Thymus (tissue), 11 donors: Measurements from ENCODE around the gene ESPL1. TPM values are rescaled to one million over a fixed set of nuclear protein-coding genes. Genes with fewer than 3 reads are reported as not detected.

Experiments used
- DNase-seq, 9 donors: peaks; one replicate each; pipeline ENCODE4 v3.0.0-alpha.2; 2013; ENCODE audit warnings: low spot score in 9 of 9, low read depth in 6 of 9, missing footprints in 1 of 9
- H3K27ac ChIP-seq, 2 donors: one replicate each; pipeline ENCODE4 v1.5.1; 2013; ENCODE audit warnings: control low read depth in 1 of 2, low read depth in 1 of 2, low read length in 1 of 2, mild to moderate bottlenecking in 1 of 2, moderate library complexity in 1 of 2
- H3K27me3 ChIP-seq, 2 donors: one replicate each; pipeline ENCODE4 v1.5.1; 2013; ENCODE audit warnings: low read length in 1 of 2; ENCODE audit not compliant: control insufficient read depth in 2 of 2, insufficient read depth in 1 of 2
- H3K36me3 ChIP-seq, 2 donors: one replicate each; pipeline ENCODE4 v1.5.1; 2013; ENCODE audit warnings: low read length in 1 of 2, mild to moderate bottlenecking in 1 of 2, moderate library complexity in 1 of 2; ENCODE audit not compliant: control insufficient read depth in 2 of 2, insufficient read depth in 2 of 2
- H3K4me1 ChIP-seq, 2 donors: one replicate each; pipeline ENCODE4 v1.5.1; 2013; ENCODE audit warnings: low read length in 2 of 2; ENCODE audit not compliant: control insufficient read depth in 2 of 2, insufficient read depth in 2 of 2
- H3K4me3 ChIP-seq, 2 donors: one replicate each; pipeline ENCODE4 v1.5.1; 2013; ENCODE audit warnings: low read length in 2 of 2, control low read depth in 1 of 2, mild to moderate bottlenecking in 1 of 2
- H3K9me3 ChIP-seq, 2 donors: one replicate each; pipeline ENCODE4 v1.5.1; 2013; ENCODE audit warnings: low read length in 1 of 2, mild to moderate bottlenecking in 1 of 2; ENCODE audit not compliant: control insufficient read depth in 2 of 2, insufficient read depth in 1 of 2
- WGBS: extraction: QIAGEN DNeasy Blood & Tissue Kit; methylation state at CpG from one replicate; pipeline ENCODE4 v1.1.7; 2013; 5-methylcytosine and 5-hydroxymethylcytosine counted together
- polyA plus RNA-seq: library from polyadenylated mRNA; stranded (reverse); fragments of 200-250 nt; gene quantifications from one replicate; pipeline ENCODE4 v1.2.3, GENCODE V29; 2013
- total RNA-seq: library from RNA; stranded (reverse); fragments of 120-200 nt; gene quantifications from one replicate; pipeline ENCODE4 v1.2.4, GENCODE V29; 2013
- donor health status: healthy.

ESPL1 gene
- total and polyA plus RNA-seq, 2 donors = 1.7 to 8.9 TPM

- H3K4me1 ChIP-seq = peaks cover 14 to 73% of the 10 kb centered on the region in 2 donors
- no peak overlapping the region for H3K4me3 ChIP-seq
- H3K27ac ChIP-seq = peak overlapping the region; percentile 53 to 62
- no peaks in the 10 kb centered on the region for H3K36me3 ChIP-seq
- no peaks in the 10 kb centered on the region for H3K9me3 ChIP-seq
- peaks cover 13 to 41% of the 10 kb centered on the region in 2 donors for H3K27me3 ChIP-seq
- peak in 1 of 9 donors; percentile 11 for DNase-seq
- 75% methylated on average over 4 of the region's 4 CpGs for WGBS
These were observed 45.3 kb upstream of the ESPL1 start for GRCh38 chr12:53222806-53223261.

DNA sequence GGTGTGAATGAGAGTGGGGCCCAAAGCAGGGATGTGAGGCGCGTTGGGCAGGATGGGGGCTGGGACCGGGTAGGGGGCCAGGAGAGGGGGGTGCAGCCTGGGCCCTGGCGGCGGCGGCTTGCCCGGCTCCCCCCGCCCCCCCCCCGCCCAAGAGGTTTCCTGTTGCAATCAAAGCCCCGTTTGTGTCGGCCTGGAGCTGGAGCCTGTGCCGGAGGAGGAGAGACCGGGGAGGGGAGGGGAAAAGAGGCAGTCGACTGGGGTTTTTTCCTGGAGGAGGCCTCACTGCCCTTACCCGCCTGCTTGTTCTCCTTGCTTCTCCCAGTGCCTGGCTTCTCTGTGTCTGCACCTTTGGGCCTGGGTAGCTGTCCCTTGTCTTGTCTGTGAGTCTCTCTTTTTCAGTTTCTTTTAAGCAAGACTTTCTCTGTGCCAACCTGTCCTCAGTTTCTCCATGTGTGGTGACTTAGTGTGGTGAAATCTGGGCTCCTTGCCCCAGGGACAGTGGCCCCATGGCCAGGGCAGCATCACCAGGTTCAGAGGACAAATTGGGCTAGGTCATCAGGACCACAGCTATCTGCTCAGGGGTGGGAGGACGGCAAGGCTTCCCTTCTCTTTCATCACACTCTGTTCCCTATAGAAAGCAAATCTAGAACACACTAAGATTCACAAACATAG, 44.6 kb upstream of the ESPL1 start:
- Histone ChIP-seq H3K4me3 (no peak overlapping the region), H3K4me1 (peaks cover 14 to 69% of the 10 kb centered on the region in 2 donors), H3K36me3 (no peaks in the 10 kb centered on the region), H3K27ac (peak overlapping the region; percentile 62 to 79), H3K27me3 (peaks cover 12 to 35% of the 10 kb centered on the region in 2 donors), H3K9me3 (no peaks in the 10 kb centered on the region)
- WGBS = 6% methylated on average over 16 of the region's 16 CpGs
- DNase-seq = peak in 1 of 9 donors; percentile 73

DNA sequence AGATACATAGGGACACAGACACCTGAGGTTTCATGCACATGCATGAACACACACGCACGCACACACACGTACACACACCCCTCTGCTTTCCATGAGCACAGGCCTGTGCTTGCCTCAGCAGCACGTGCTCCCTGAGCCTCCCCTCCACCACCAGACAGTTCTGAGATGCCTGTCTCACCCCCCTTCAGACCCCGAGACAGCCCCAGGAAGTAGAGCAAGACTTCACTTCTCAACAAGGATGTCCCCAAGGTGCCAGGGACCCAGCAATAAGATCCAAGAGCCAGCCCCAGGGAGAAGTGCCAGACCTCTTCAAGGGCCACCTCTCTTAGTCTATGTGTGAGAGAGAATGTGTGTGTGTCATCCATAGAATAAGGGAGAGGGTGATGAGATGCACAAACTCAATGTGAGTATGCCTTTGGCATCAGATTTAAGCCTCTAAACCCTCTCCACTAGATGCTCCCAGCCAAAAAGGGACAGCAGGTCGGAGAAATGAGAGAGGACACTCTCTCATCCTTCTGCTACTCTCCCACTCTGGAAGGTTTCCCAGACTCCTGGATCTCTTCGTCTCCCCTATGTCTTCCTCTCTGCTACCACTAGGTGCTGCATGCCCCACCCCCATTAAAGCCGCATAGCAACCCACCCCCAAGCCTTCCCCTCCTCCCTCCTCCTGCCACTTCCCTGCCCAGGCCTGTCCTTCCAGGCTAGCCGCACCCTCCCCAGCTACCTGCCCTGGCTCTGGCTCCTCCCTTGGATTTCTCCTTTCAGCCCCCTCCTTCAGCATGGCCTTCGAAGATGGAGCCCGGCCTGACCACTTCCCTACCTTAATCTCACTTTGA, 43.8 kb upstream of the ESPL1 start:
- Histone ChIP-seq H3K27me3 (peaks cover 7 to 30% of the 10 kb centered on the region in 2 donors), H3K4me1 (peaks cover 14 to 64% of the 10 kb centered on the region in 2 donors), H3K4me3 (no peak overlapping the region), H3K9me3 (no peaks in the 10 kb centered on the region), H3K27ac (peak overlapping the region; percentile 55 to 79), H3K36me3 (no peaks in the 10 kb centered on the region)
- peak in 1 of 9 donors; percentile 59 for DNase-seq
- WGBS = 75% methylated on average over 11 of the region's 11 CpGs

DNA sequence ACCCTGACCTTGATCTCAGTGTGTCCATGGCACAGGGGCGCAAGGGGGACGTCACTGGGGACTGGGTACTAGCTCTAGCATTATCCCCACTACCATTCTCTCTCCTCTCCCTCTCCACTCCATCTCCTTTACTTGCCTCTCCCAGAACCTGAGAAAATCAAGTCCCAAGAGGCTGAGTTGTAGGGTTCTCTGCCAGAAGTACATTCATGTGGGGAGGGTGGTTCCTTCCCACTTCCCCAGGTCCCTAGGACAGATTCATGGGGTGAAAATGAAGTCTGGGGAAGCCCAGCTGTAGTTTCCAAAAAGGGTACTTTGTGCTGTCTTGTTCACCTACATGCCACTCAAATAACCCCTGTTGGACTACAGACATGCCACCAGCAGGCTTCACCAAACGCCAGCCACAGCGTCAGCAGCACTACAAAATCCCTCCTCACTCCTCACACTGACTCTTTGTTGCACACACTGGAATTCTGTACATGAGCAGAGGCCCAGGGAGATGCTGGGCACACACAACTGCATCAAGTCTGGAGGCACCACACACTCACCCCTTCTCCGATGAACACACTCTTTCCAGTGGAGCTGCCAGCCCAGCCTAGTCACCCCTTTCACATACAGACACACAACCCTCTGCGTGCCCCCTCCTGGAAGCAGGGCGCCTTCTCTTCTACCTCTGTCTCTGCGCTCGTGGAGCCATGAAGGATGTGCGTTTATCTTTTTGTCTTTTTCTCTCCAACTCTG, 43.0 kb upstream of the ESPL1 start:
- H3K36me3 ChIP-seq = no peaks in the 10 kb centered on the region
- no peak for DNase-seq
- peak overlapping the region; percentile 50 for H3K27ac ChIP-seq
- peaks cover 0 to 27% of the 10 kb centered on the region in 2 donors for H3K27me3 ChIP-seq
- no peak overlapping the region for H3K4me3 ChIP-seq
- WGBS = 93% methylated on average over 10 of the region's 10 CpGs
- H3K9me3 ChIP-seq = no peaks in the 10 kb centered on the region
- H3K4me1 ChIP-seq = peaks cover 14 to 56% of the 10 kb centered on the region in 2 donors

DNA sequence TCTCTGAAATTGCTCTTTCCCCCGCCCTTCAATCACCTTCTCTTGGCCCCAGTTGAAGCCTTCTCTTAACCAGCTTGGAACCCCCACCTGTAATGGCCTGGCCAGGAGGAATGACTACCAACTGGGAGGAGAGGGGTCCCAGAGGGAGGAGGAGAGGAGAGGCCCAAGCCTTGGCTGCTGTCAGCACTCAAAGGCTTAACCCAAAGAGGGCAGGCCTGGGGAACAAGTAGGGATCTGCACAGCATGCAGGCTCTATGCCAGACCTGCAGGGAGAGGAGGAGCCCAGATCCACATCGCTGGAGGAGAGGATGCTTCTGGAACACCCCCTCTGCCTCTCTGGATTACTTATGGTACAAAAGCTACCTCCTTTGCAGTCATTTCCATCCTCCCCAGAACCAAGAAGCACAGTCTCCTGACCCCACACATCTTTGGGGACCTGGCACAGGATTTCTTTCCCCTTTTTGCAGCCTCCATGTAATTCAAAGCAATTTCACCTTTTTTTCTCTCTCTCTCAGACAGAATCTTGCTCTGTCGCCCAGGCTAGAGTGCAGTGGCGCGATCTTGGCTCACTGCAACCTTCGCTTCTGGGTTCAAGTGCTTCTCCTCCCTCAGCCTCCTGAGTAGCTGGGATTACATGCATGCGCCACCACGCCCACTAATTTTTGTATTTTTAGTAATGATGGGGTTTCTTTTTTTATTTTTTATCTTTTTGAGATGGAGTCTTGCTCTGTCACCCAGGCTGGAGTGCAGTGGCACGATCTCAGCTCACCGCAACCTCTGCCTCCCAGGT, 42.3 kb upstream of the ESPL1 start:
- Histone ChIP-seq H3K36me3 (no peaks in the 10 kb centered on the region), H3K4me1 (peaks cover 14 to 50% of the 10 kb centered on the region in 2 donors), H3K4me3 (no peak overlapping the region), H3K9me3 (no peaks in the 10 kb centered on the region), H3K27ac (peak overlapping the region; percentile 1 to 50), H3K27me3 (peaks cover 0 to 26% of the 10 kb centered on the region in 2 donors)
- 97% methylated on average over 10 of the region's 10 CpGs for WGBS
- no peak for DNase-seq

GRCh38 chr12:53226815-53227214, 41.3 kb upstream of the ESPL1 start:
- Histone ChIP-seq H3K27me3 (peaks cover 5 to 30% of the 10 kb centered on the region in 2 donors), H3K27ac (no peak overlapping the region), H3K4me3 (no peak overlapping the region), H3K9me3 (peaks cover 0 to 7% of the 10 kb centered on the region in 2 donors), H3K36me3 (no peaks in the 10 kb centered on the region), H3K4me1 (peaks cover 16 to 53% of the 10 kb centered on the region in 2 donors)
- no peak for DNase-seq
- 96% methylated on average over 4 of the region's 4 CpGs for WGBS

GRCh38 chr12:53227341-53227740, 40.8 kb upstream of the ESPL1 start:
- Histone ChIP-seq H3K27ac (no peak overlapping the region), H3K36me3 (no peaks in the 10 kb centered on the region), H3K4me1 (peaks cover 16 to 50% of the 10 kb centered on the region in 2 donors), H3K27me3 (peaks cover 7 to 32% of the 10 kb centered on the region in 2 donors), H3K4me3 (no peak overlapping the region), H3K9me3 (peaks cover 0 to 7% of the 10 kb centered on the region in 2 donors)
- over 99% methylated on average over 11 of the region's 11 CpGs for WGBS
- DNase-seq = no peak

DNA sequence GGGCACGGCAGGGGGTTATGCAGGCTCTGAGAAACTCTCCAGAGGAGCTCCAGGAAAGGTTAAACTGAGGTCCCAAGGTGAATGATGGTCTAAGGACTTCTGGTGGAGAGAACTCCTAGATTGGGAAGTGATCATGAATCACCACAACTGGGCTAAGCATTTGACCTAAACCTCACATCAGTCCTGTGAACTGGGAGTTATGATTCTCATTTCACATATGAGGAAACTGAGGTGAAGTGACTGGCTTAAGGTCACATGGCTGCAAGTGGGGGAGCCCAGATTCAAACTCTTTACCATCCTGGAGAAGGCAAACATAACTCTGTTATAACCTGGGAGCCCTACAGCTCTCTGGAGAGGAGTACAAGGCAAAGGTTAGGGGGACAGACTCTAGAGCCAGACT, 40.3 kb upstream of the ESPL1 start:
- no peaks in the 10 kb centered on the region for H3K36me3 ChIP-seq
- H3K4me1 ChIP-seq = peaks cover 18 to 50% of the 10 kb centered on the region in 2 donors
- H3K9me3 ChIP-seq = peaks cover 0 to 7% of the 10 kb centered on the region in 2 donors
- H3K27ac ChIP-seq = no peak overlapping the region
- peaks cover 7 to 33% of the 10 kb centered on the region in 2 donors for H3K27me3 ChIP-seq
- WGBS = 94% methylated on average over 1 of the region's 1 CpG
- no peak for DNase-seq
- H3K4me3 ChIP-seq = no peak overlapping the region
